Neural cell (in vitro differentiated cells): ENCODE data around the gene CNST. TPM values are rescaled to one million over a fixed set of nuclear protein-coding genes. Genes with fewer than 3 reads are reported as not detected.

Source experiments
- H2AFZ ChIP-seq: fragments of 200-600, 300-800 bp; sonication (generic), shearing (Covaris generic); 2 replicates; pipeline ENCODE4 v1.6.0; 2014; ENCODE audit warnings: low read depth, mild to moderate bottlenecking, antibody characterized with exemption, low read length, moderate library complexity
- H3F3A ChIP-seq: fragments of 200-600 bp; shearing (Covaris generic); 2 replicates; pipeline ENCODE4 v1.6.1; 2016; ENCODE audit warnings: mild to moderate bottlenecking, moderate library complexity, mixed read lengths, antibody characterized with exemption, low read length; ENCODE audit not compliant: insufficient read depth, poor library complexity, severe bottlenecking
- H3K27ac ChIP-seq: fragments of 200-600, 300-800 bp; sonication (generic), shearing (Covaris generic); 2 replicates; pipeline ENCODE4 v1.5.1; 2014; ENCODE audit warnings: mild to moderate bottlenecking, low read length, moderate library complexity
- H3K27me3 ChIP-seq: fragments of 300-800, 200-600 bp; sonication (generic), shearing (Covaris generic); 2 replicates; pipeline ENCODE4 v1.6.0; 2014; ENCODE audit warnings: mild to moderate bottlenecking, low read depth, low read length, moderate library complexity; ENCODE audit not compliant: insufficient read depth
- H3K36me3 ChIP-seq: fragments of 300-800, 200-600 bp; sonication (generic), shearing (Covaris generic); 2 replicates; pipeline ENCODE4 v1.5.1; 2014; ENCODE audit warnings: mild to moderate bottlenecking, antibody characterized with exemption, low read length, moderate library complexity; ENCODE audit not compliant: insufficient read depth
- H3K4me2 ChIP-seq: fragments of 300-800, 200-600 bp; sonication (generic), shearing (Covaris generic); 2 replicates; pipeline ENCODE4 v1.6.0; 2014; ENCODE audit warnings: mild to moderate bottlenecking, low read length
- H3K4me3 ChIP-seq: fragments of 300-800, 200-600 bp; sonication (generic), shearing (Covaris generic); 2 replicates; pipeline ENCODE4 v1.5.1; 2014; ENCODE audit warnings: mild to moderate bottlenecking, low read length, moderate library complexity
- H3K79me2 ChIP-seq: fragments of 200-600 bp; shearing (Covaris generic); replicated peaks from 2 replicates; pipeline ENCODE4 v1.6.0; 2014; ENCODE audit warnings: mild to moderate bottlenecking, low read length, moderate library complexity; ENCODE audit not compliant: insufficient read depth
- H3K9ac ChIP-seq: fragments of 300-800, 200-600 bp; sonication (generic), shearing (Covaris generic); 2 replicates; pipeline ENCODE4 v1.6.1; 2016; ENCODE audit warnings: mild to moderate bottlenecking, low read length, mixed read lengths
- H3K9me2 ChIP-seq: fragments of 200-600 bp; shearing (Covaris generic); 2 replicates; pipeline ENCODE4 v1.6.1; 2016; ENCODE audit warnings: mild to moderate bottlenecking, low read length, mixed read lengths; ENCODE audit not compliant: insufficient read depth
- H3K9me3 ChIP-seq: fragments of 200-600, 300-800 bp; sonication (generic), shearing (Covaris generic); 2 replicates; pipeline ENCODE4 v1.6.1; 2016; ENCODE audit warnings: mild to moderate bottlenecking, mixed run types, low read length, moderate library complexity, mixed read lengths
- H4K20me1 ChIP-seq: fragments of 200-600 bp; shearing (Covaris generic); 2 replicates; pipeline ENCODE4 v1.6.1; 2016; ENCODE audit warnings: mild to moderate bottlenecking, mixed run types; ENCODE audit not compliant: insufficient read depth
- EP300 ChIP-seq: fragments of 450-650 bp; conservative IDR thresholded peaks from 2 replicates; pipeline ENCODE4 v1.6.1; 2014; ENCODE audit warnings: antibody characterized with exemption, mild to moderate bottlenecking, moderate library complexity; ENCODE audit not compliant: poor library complexity, severe bottlenecking
- EZH2 ChIP-seq: fragments of 200-600, 300-800 bp; shearing (Covaris generic), sonication (generic); IDR thresholded peaks from 2 replicates; pipeline ENCODE4 v1.6.1; 2014; ENCODE audit warnings: antibody characterized with exemption, low read length, borderline replicate concordance, mild to moderate bottlenecking; ENCODE audit not compliant: insufficient read depth, poor library complexity, severe bottlenecking
- MXI1 ChIP-seq: fragments of 450-650 bp; conservative IDR thresholded peaks from 2 replicates; pipeline ENCODE4 v1.6.1; 2014; ENCODE audit warnings: antibody characterized with exemption, mild to moderate bottlenecking; ENCODE audit not compliant: poor library complexity, severe bottlenecking
- POLR2AphosphoS5 ChIP-seq: IDR thresholded peaks from 2 replicates; pipeline ENCODE4 v1.6.1; 2012
- RAD21 ChIP-seq: fragments of 450-650 bp; conservative IDR thresholded peaks from 2 replicates; pipeline ENCODE4 v1.6.1; 2014; ENCODE audit warnings: antibody characterized with exemption, mild to moderate bottlenecking, moderate library complexity
- SMC3 ChIP-seq: fragments of 450-650 bp; conservative IDR thresholded peaks from 2 replicates; pipeline ENCODE4 v1.6.1; 2014; ENCODE audit warnings: antibody characterized with exemption, mild to moderate bottlenecking, moderate library complexity; ENCODE audit not compliant: poor library complexity
- TAF1 ChIP-seq: IDR thresholded peaks from 2 replicates; pipeline ENCODE4 v1.6.1; 2012; ENCODE audit warnings: low read depth
- polyA plus RNA-seq: library from polyadenylated mRNA; depleted of rRNA; stranded (reverse); fragments of >200 nt; gene quantifications from 2 replicates; pipeline ENCODE4 v1.2.3, GENCODE V29; 2014
- TF ChIP-seq, protein P1 (sequence below): fragments of 450-650 bp; IDR thresholded peaks from 2 replicates; pipeline ENCODE4 v1.5.1; 2014; ENCODE audit warnings: antibody characterized with exemption, mild to moderate bottlenecking, moderate library complexity; ENCODE audit not compliant: poor library complexity, severe bottlenecking
- TF ChIP-seq, protein P2 (sequence below): IDR thresholded peaks from 2 replicates; pipeline ENCODE4 v1.6.1; 2012; ENCODE audit warnings: borderline replicate concordance

CNST gene
- polyA plus RNA-seq, 1 donor from 2014 or later: 26.3 TPM

DNA sequence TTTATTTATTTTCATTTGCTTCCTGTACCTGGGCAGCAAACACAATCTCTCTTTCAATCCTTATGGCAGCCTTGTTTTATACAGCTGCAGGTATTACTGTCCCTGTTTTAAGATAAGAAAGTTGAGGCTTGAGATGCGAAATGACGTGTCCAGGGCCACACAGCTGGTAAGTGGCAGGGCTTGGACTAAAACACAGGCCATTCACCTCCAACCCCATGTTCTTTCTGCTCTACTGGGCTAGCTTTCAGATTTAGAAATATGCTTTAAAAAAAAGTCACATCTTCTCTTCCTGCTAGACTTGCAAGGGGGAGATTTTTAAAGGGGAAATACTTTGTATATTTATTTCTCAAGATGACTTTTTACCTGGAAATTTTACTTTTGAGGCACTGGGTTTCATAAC is 62.8 kb downstream of the CNST start:
- Histone ChIP-seq H2AFZ (no peak overlapping the region), H3K9me3 (no peaks in the 10 kb centered on the region), H3K27me3 (no peaks in the 10 kb centered on the region), H3K9me2 (no peaks in the 10 kb centered on the region), H3K36me3 (peaks cover 7% of the 10 kb centered on the region), H4K20me1 (no peaks in the 10 kb centered on the region), H3K9ac (no peak overlapping the region), H3K4me2 (no peak overlapping the region), H3F3A (no peaks in the 10 kb centered on the region), H3K4me3 (no peak overlapping the region), H3K79me2 (no peaks in the 10 kb centered on the region), H3K27ac (no peak overlapping the region)
- TF ChIP-seq, protein P1, sequence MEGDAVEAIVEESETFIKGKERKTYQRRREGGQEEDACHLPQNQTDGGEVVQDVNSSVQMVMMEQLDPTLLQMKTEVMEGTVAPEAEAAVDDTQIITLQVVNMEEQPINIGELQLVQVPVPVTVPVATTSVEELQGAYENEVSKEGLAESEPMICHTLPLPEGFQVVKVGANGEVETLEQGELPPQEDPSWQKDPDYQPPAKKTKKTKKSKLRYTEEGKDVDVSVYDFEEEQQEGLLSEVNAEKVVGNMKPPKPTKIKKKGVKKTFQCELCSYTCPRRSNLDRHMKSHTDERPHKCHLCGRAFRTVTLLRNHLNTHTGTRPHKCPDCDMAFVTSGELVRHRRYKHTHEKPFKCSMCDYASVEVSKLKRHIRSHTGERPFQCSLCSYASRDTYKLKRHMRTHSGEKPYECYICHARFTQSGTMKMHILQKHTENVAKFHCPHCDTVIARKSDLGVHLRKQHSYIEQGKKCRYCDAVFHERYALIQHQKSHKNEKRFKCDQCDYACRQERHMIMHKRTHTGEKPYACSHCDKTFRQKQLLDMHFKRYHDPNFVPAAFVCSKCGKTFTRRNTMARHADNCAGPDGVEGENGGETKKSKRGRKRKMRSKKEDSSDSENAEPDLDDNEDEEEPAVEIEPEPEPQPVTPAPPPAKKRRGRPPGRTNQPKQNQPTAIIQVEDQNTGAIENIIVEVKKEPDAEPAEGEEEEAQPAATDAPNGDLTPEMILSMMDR: no peak
- TF ChIP-seq RAD21: no peak
- no peak for TF ChIP-seq TAF1
- TF ChIP-seq, protein P2, sequence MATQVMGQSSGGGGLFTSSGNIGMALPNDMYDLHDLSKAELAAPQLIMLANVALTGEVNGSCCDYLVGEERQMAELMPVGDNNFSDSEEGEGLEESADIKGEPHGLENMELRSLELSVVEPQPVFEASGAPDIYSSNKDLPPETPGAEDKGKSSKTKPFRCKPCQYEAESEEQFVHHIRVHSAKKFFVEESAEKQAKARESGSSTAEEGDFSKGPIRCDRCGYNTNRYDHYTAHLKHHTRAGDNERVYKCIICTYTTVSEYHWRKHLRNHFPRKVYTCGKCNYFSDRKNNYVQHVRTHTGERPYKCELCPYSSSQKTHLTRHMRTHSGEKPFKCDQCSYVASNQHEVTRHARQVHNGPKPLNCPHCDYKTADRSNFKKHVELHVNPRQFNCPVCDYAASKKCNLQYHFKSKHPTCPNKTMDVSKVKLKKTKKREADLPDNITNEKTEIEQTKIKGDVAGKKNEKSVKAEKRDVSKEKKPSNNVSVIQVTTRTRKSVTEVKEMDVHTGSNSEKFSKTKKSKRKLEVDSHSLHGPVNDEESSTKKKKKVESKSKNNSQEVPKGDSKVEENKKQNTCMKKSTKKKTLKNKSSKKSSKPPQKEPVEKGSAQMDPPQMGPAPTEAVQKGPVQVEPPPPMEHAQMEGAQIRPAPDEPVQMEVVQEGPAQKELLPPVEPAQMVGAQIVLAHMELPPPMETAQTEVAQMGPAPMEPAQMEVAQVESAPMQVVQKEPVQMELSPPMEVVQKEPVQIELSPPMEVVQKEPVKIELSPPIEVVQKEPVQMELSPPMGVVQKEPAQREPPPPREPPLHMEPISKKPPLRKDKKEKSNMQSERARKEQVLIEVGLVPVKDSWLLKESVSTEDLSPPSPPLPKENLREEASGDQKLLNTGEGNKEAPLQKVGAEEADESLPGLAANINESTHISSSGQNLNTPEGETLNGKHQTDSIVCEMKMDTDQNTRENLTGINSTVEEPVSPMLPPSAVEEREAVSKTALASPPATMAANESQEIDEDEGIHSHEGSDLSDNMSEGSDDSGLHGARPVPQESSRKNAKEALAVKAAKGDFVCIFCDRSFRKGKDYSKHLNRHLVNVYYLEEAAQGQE: no peak
- no peak for TF ChIP-seq EZH2
- TF ChIP-seq SMC3: no peak
- no peak for TF ChIP-seq EP300
- no peak for TF ChIP-seq POLR2AphosphoS5
- TF ChIP-seq MXI1: no peak

DNA sequence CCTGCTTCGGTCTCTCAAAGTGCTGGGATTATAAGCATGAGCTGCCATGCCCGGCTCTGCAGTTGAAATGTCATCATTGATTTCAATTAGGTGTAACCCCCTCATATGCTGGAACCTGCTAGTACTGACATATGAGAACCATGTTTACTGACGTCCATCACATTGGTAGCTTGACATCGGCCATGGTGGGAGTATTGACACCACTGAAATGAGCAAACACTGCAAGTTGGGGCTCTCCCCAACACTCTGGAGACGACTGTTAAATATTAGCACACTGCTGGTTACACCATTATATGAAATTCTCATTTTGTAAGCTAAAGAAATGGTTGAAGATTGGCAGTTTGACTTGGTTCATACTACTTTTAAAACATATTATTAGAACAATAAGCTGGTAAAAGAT is 63.7 kb downstream of the CNST start:
- Histone ChIP-seq H3K9me3 (no peaks in the 10 kb centered on the region), H2AFZ (no peak overlapping the region), H3K36me3 (peaks cover 7% of the 10 kb centered on the region), H3K27me3 (no peaks in the 10 kb centered on the region), H3K4me2 (no peak overlapping the region), H3K9ac (no peak overlapping the region), H3K79me2 (no peaks in the 10 kb centered on the region), H3K27ac (no peak overlapping the region), H4K20me1 (no peaks in the 10 kb centered on the region), H3F3A (no peaks in the 10 kb centered on the region), H3K9me2 (no peaks in the 10 kb centered on the region), H3K4me3 (no peak overlapping the region)
- no peak for TF ChIP-seq MXI1
- TF ChIP-seq, protein P2: no peak
- no peak for TF ChIP-seq TAF1
- no peak for TF ChIP-seq EP300
- TF ChIP-seq RAD21: no peak
- TF ChIP-seq, protein P1: no peak
